HEK293 (cell line): ENCODE results near the gene ABCC9.
"Not testable (repeated sequence)": the region's sequence is repeated elsewhere in the genome, so short reads cannot be mapped to it uniquely, and the experiment has no call there.

Experiments
- CTCF ChIA-PET: fragments of 350-600 bp; formaldehyde crosslinking; extraction: SDS; loops from one replicate; lab custom pipeline; 2021; ENCODE audit warnings: antibody characterized with exemption; lab: Yijun Ruan, JAX
- POLR2A ChIA-PET: fragments of 300-600 bp; formaldehyde crosslinking; extraction: SDS; loops from one replicate; lab custom pipeline; 2020; ENCODE audit warnings: antibody characterized with exemption, inconsistent platforms; lab: Yijun Ruan, JAX
- H3K27ac ChIP-seq: fragments of 200-500 bp; sonication (Bioruptor generic); 2 replicates; pipeline ENCODE4 v1.5.1; 2014; ENCODE audit warnings: low read depth, low read length, control low read depth, inconsistent platforms; ENCODE audit errors: extremely low read depth
- H3K36me3 ChIP-seq, 2 experiments: fragments of 200-500 bp in 1 of 2; sonication (Bioruptor generic) in 1 of 2; 1 replicate in 1 of 2; 2 replicates in 1 of 2; pipeline ENCODE4 v1.5.1; 2014 to 2017; ENCODE audit warnings: inconsistent platforms in 2 of 2, low read length in 2 of 2; ENCODE audit not compliant: control insufficient read depth in 2 of 2, insufficient read depth in 1 of 2
- H3K4me1 ChIP-seq: fragments of 200-500 bp; sonication (Bioruptor generic); 2 replicates; pipeline ENCODE4 v1.5.1; 2014; ENCODE audit warnings: mild to moderate bottlenecking, low read length, inconsistent platforms; ENCODE audit not compliant: control insufficient read depth, insufficient read depth
- H3K4me3 ChIP-seq: 2 replicates; pipeline ENCODE4 v1.5.1; 2011; ENCODE audit warnings: low read depth, mild to moderate bottlenecking, control low read depth, low read length, moderate library complexity
- H3K9me3 ChIP-seq: fragments of 200-500 bp; sonication (Bioruptor generic); 2 replicates; pipeline ENCODE4 v1.5.1; 2014; ENCODE audit warnings: low read depth, low read length, inconsistent platforms; ENCODE audit not compliant: control insufficient read depth, insufficient read depth
- KLF8 ChIP-seq: fragments of 450-650 bp; formaldehyde crosslinking; IDR thresholded peaks from 2 replicates; pipeline ENCODE4 v1.5.1; 2016; ENCODE audit warnings: missing biosample characterization, missing genetic modification characterization
- MYNN ChIP-seq: fragments of 450-650 bp; formaldehyde crosslinking; IDR thresholded peaks from 2 replicates; pipeline ENCODE4 v1.5.1; 2016; ENCODE audit warnings: missing biosample characterization, missing genetic modification characterization, borderline replicate concordance
- YY1 ChIP-seq: fragments of 450-650 bp; formaldehyde crosslinking; IDR thresholded peaks from 2 replicates; pipeline ENCODE4 v1.5.1; 2018; ENCODE audit warnings: missing biosample characterization, missing genetic modification characterization
- ZBTB7A ChIP-seq: fragments of 450-650 bp; formaldehyde crosslinking; IDR thresholded peaks from 2 replicates; pipeline ENCODE4 v1.5.1; 2016; ENCODE audit warnings: low read depth, missing biosample characterization, missing genetic modification characterization
- ZNF133 ChIP-seq: fragments of 450-650 bp; formaldehyde crosslinking; IDR thresholded peaks from 2 replicates; pipeline ENCODE4 v1.5.1; 2016; ENCODE audit warnings: missing biosample characterization, missing genetic modification characterization
- ZNF146 ChIP-seq: fragments of 450-650 bp; formaldehyde crosslinking; IDR thresholded peaks from 2 replicates; pipeline ENCODE4 v1.5.1; 2016; ENCODE audit warnings: missing biosample characterization, missing genetic modification characterization
- ZNF211 ChIP-seq: fragments of 450-650 bp; formaldehyde crosslinking; IDR thresholded peaks from 2 replicates; pipeline ENCODE4 v1.5.1; 2016; ENCODE audit warnings: low read depth, missing biosample characterization, missing genetic modification characterization
- ZNF341 ChIP-seq: fragments of 450-650 bp; formaldehyde crosslinking; IDR thresholded peaks from 2 replicates; pipeline ENCODE4; 2016; ENCODE audit warnings: low read depth, missing biosample characterization, missing genetic modification characterization
- ZNF501 ChIP-seq: fragments of 450-650 bp; formaldehyde crosslinking; IDR thresholded peaks from 2 replicates; pipeline ENCODE4 v1.5.1; 2016; ENCODE audit warnings: missing biosample characterization, missing genetic modification characterization
- ZNF529 ChIP-seq: fragments of 450-650 bp; formaldehyde crosslinking; IDR thresholded peaks from 2 replicates; pipeline ENCODE4 v1.5.1; 2017; ENCODE audit warnings: missing genetic modification characterization, missing biosample characterization; ENCODE audit not compliant: insufficient replicate concordance
- ZNF561 ChIP-seq: fragments of 450-650 bp; IDR thresholded peaks from 2 replicates; pipeline ENCODE4 v1.5.1; 2018; ENCODE audit warnings: missing biosample characterization, missing genetic modification characterization, borderline replicate concordance
- ZNF701 ChIP-seq: fragments of 450-650 bp; formaldehyde crosslinking; IDR thresholded peaks from 2 replicates; pipeline ENCODE4 v1.5.1; 2016; ENCODE audit warnings: missing biosample characterization, missing genetic modification characterization
- ZSCAN16 ChIP-seq: fragments of 450-650 bp; formaldehyde crosslinking; IDR thresholded peaks from 2 replicates; pipeline ENCODE4 v1.5.1; 2016; ENCODE audit warnings: missing biosample characterization, missing genetic modification characterization
- TF ChIP-seq, protein P1 (sequence below): fragments of 450-650 bp; formaldehyde crosslinking; IDR thresholded peaks from 2 replicates; pipeline ENCODE4 v1.5.1; 2016; ENCODE audit warnings: missing biosample characterization, missing genetic modification characterization
- TF ChIP-seq, protein P2 (sequence below): fragments of 450-650 bp; formaldehyde crosslinking; IDR thresholded peaks from 2 replicates; pipeline ENCODE4 v1.5.1; 2016; ENCODE audit warnings: missing biosample characterization, missing genetic modification characterization, borderline replicate concordance
- TF ChIP-seq, protein P3 (sequence below): fragments of 450-650 bp; formaldehyde crosslinking; IDR thresholded peaks from 2 replicates; pipeline ENCODE4 v1.5.1; 2016; ENCODE audit warnings: missing biosample characterization, missing genetic modification characterization
- TF ChIP-seq, protein P4 (sequence below): fragments of 450-650 bp; formaldehyde crosslinking; IDR thresholded peaks from 2 replicates; pipeline ENCODE4 v1.5.1; 2016; ENCODE audit warnings: missing biosample characterization, missing genetic modification characterization, low read depth
- TF ChIP-seq, protein P5 (sequence below): fragments of 450-650 bp; formaldehyde crosslinking; IDR thresholded peaks from 2 replicates; pipeline ENCODE4 v1.5.1; 2017; ENCODE audit warnings: missing biosample characterization, missing genetic modification characterization
- TF ChIP-seq, protein P6 (sequence below): fragments of 450-650 bp; formaldehyde crosslinking; IDR thresholded peaks from 2 replicates; pipeline ENCODE4 v1.5.1; 2017; ENCODE audit warnings: missing biosample characterization, mild to moderate bottlenecking, missing genetic modification characterization, moderate library complexity

Gene ABCC9

DNA sequence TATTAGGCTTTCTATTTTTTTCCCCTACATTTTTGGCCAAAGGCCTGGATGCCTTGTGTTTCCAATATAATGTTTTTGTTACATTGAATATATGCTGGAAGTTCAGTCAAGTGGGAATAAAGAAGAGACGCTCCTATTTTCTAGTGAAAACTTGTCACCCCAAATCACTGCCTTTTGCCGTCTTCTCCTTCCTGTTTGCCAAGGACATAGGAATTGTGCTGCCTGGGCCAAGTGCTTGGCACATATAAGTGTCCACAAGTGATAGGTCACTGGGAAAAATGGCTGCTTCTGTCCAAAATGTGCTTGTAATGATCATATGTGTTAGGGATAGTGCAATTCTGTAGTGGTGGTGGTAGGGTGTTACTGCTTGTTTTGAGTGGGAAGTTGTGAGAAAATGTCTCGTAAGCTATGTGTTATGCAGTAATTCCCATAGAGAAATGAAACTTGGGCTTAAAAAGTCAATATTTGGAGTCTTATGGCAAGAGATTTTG, 155.1 kb downstream of the ABCC9 start (continued):
- TF ChIP-seq ZSCAN16, result no peak

DNA sequence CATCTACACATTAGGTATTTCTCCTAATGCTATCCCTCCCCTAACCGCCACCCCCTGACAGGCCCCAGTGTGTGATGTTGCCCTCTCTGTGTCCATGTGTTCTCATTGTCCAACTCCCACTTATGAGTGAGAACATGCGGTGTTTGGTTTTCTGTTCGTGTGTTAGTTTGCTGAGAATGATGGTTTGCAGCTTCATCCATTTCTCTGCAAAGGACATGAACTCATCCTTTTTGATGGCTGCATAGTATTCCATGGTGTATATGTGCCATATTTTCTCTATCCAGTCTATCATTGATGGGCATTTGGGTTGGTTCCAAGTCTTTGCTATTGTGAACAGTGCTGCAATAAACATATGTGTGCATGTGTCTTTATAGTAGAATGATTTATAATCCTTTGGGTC, 158.5 kb downstream of the ABCC9 start:
- H3K27ac ChIP-seq, CTCF ChIA-PET, H3K4me3 ChIP-seq, H3K9me3 ChIP-seq, H3K4me1 ChIP-seq, H3K36me3 ChIP-seq, POLR2A ChIA-PET: not testable (repeated sequence)
- peak; percentile 98 for TF ChIP-seq ZNF146 (tag by site-specific recombination)
- TF ChIP-seq, protein P1, sequence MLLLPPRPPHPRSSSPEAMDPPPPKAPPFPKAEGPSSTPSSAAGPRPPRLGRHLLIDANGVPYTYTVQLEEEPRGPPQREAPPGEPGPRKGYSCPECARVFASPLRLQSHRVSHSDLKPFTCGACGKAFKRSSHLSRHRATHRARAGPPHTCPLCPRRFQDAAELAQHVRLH, result peak; percentile 73; the same call in 1 of the 2 replicates

DNA sequence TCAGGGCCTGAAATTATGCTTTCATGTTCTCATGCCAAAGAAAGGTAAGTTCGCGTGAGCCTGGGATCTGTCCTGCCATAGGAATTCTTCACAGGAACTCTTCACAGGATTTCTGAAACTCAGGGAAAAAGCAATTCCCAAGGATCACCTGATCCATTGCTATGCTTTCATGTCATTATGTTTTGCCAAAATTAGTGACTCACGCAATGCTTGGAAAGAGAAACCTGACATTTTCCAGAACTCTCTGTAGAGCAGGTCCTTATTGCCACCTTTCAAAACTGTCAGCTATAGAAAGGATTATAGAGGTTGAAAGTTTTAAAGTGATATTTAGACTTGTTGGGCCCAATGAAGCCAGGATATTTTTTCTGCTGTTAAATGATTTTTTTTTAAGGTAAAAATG, 160.4 kb downstream of the ABCC9 start:
- ChIA-PET CTCF (no interaction called here), POLR2A (no interaction called here)
- TF ChIP-seq ZNF211 (tag by site-specific recombination) (no peak), MYNN (tag by site-specific recombination) (no peak), ZBTB7A (tag by site-specific recombination) (no peak), ZNF501 (tag by site-specific recombination) (no peak), ZNF529 (no peak), ZNF561 (no peak), ZNF341 (tag by site-specific recombination) (no peak), KLF8 (tag by site-specific recombination) (no peak), YY1 (no peak), ZNF133 (tag by site-specific recombination) (no peak), ZNF701 (tag by site-specific recombination) (no peak)
- TF ChIP-seq, protein P2, sequence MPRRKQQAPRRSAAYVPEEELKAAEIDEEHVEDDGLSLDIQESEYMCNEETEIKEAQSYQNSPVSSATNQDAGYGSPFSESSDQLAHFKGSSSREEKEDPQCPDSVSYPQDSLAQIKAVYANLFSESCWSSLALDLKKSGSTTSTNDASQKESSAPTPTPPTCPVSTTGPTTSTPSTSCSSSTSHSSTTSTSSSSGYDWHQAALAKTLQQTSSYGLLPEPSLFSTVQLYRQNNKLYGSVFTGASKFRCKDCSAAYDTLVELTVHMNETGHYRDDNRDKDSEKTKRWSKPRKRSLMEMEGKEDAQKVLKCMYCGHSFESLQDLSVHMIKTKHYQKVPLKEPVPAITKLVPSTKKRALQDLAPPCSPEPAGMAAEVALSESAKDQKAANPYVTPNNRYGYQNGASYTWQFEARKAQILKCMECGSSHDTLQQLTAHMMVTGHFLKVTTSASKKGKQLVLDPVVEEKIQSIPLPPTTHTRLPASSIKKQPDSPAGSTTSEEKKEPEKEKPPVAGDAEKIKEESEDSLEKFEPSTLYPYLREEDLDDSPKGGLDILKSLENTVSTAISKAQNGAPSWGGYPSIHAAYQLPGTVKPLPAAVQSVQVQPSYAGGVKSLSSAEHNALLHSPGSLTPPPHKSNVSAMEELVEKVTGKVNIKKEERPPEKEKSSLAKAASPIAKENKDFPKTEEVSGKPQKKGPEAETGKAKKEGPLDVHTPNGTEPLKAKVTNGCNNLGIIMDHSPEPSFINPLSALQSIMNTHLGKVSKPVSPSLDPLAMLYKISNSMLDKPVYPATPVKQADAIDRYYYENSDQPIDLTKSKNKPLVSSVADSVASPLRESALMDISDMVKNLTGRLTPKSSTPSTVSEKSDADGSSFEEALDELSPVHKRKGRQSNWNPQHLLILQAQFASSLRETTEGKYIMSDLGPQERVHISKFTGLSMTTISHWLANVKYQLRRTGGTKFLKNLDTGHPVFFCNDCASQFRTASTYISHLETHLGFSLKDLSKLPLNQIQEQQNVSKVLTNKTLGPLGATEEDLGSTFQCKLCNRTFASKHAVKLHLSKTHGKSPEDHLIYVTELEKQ (tag by site-specific recombination), result no peak
- TF ChIP-seq, protein P3, sequence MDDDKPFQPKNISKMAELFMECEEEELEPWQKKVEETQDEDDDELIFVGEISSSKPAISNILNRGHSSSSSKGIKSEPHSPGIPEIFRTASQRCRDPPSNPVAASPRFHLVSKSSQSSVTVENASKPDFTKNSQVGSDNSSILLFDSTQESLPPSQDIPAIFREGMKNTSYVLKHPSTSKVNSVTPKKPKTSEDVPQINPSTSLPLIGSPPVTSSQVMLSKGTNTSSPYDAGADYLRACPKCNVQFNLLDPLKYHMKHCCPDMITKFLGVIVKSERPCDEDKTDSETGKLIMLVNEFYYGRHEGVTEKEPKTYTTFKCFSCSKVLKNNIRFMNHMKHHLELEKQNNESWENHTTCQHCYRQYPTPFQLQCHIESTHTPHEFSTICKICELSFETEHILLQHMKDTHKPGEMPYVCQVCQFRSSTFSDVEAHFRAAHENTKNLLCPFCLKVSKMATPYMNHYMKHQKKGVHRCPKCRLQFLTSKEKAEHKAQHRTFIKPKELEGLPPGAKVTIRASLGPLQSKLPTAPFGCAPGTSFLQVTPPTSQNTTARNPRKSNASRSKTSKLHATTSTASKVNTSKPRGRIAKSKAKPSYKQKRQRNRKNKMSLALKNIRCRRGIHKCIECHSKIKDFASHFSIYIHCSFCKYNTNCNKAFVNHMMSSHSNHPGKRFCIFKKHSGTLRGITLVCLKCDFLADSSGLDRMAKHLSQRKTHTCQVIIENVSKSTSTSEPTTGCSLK (tag by site-specific recombination), result no peak
- TF ChIP-seq, protein P4, sequence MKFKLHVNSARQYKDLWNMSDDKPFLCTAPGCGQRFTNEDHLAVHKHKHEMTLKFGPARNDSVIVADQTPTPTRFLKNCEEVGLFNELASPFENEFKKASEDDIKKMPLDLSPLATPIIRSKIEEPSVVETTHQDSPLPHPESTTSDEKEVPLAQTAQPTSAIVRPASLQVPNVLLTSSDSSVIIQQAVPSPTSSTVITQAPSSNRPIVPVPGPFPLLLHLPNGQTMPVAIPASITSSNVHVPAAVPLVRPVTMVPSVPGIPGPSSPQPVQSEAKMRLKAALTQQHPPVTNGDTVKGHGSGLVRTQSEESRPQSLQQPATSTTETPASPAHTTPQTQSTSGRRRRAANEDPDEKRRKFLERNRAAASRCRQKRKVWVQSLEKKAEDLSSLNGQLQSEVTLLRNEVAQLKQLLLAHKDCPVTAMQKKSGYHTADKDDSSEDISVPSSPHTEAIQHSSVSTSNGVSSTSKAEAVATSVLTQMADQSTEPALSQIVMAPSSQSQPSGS (tag by site-specific recombination), result no peak
- TF ChIP-seq, protein P5, sequence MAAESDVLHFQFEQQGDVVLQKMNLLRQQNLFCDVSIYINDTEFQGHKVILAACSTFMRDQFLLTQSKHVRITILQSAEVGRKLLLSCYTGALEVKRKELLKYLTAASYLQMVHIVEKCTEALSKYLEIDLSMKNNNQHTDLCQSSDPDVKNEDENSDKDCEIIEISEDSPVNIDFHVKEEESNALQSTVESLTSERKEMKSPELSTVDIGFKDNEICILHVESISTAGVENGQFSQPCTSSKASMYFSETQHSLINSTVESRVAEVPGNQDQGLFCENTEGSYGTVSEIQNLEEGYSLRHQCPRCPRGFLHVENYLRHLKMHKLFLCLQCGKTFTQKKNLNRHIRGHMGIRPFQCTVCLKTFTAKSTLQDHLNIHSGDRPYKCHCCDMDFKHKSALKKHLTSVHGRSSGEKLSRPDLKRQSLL (tag by site-specific recombination), result no peak
- TF ChIP-seq, protein P6, sequence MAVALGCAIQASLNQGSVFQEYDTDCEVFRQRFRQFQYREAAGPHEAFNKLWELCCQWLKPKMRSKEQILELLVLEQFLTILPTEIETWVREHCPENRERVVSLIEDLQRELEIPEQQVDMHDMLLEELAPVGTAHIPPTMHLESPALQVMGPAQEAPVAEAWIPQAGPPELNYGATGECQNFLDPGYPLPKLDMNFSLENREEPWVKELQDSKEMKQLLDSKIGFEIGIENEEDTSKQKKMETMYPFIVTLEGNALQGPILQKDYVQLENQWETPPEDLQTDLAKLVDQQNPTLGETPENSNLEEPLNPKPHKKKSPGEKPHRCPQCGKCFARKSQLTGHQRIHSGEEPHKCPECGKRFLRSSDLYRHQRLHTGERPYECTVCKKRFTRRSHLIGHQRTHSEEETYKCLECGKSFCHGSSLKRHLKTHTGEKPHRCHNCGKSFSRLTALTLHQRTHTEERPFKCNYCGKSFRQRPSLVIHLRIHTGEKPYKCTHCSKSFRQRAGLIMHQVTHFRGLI (tag by site-specific recombination), result no peak
- Histone ChIP-seq H3K4me1 (no peaks in the 10 kb centered on the region), H3K4me3 (no peak overlapping the region), H3K9me3 (no peaks in the 10 kb centered on the region), H3K36me3 (no peaks in the 10 kb centered on the region), H3K27ac (no peak overlapping the region)
